ENCODE measurements around the gene SH3BP1.

DNA sequence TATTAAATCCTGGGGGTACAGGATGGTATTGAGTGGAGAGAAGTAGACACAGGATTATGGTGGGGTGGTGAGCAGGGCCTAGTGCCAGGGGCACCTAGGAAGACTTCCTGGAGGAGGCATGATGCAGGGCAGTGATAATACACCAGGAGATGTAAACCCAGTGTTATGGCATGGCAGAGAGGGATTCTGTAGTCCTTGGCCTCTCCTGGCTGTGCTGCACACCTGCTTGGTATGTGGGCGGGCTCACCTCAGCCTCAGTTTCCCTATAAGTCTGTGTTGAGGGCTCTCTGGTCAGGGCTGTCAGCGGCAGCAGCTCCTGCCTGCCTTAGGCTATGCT lies 21.2 kb downstream of the SH3BP1 start:
- TF ChIP-seq, protein P1, sequence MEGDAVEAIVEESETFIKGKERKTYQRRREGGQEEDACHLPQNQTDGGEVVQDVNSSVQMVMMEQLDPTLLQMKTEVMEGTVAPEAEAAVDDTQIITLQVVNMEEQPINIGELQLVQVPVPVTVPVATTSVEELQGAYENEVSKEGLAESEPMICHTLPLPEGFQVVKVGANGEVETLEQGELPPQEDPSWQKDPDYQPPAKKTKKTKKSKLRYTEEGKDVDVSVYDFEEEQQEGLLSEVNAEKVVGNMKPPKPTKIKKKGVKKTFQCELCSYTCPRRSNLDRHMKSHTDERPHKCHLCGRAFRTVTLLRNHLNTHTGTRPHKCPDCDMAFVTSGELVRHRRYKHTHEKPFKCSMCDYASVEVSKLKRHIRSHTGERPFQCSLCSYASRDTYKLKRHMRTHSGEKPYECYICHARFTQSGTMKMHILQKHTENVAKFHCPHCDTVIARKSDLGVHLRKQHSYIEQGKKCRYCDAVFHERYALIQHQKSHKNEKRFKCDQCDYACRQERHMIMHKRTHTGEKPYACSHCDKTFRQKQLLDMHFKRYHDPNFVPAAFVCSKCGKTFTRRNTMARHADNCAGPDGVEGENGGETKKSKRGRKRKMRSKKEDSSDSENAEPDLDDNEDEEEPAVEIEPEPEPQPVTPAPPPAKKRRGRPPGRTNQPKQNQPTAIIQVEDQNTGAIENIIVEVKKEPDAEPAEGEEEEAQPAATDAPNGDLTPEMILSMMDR (conservative IDR thresholded peaks at IDR 0.05; ENCODE audit: low read depth, low read length) = no peak
- TF ChIP-seq EZH2 (IDR thresholded peaks at IDR 0.05; ENCODE audit: borderline replicate concordance, low read depth, low read length, poor library complexity, severe bottlenecking) = no peak
